ENCODE data around the gene MGAT3. TPM values are rescaled to one million over a fixed set of nuclear protein-coding genes. Genes with fewer than 3 reads are reported as not detected.

The MGAT3 gene
- total RNA-seq, 1 experiment from 2014 or later, result 5.0 TPM

DNA sequence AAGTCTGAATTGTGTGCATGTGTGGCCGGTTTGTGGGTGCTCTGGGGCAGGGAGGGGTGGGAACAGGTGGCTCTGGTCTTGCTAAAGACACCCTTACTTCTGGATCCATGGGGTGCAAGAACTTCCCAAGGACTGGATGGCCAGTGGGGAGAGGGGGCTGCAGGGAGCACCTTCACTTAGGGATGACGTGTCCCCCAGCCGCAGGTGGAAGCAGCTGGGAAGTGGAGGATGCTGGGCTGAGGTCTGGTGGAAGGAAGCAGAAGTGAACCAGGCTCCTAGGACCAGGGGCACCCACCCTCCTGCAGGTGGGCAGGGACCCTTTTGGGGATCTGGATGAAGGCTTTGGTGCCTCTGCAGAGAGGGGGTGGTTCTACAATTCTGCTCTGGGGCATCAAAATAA lies 35.4 kb downstream of the MGAT3 start:
- no peaks in the 10 kb centered on the region for H3K4me1 ChIP-seq (ENCODE audit: insufficient read depth, low read length)
- no peak overlapping the region for H3K18ac ChIP-seq (ENCODE audit: insufficient read length, low read depth, low read length)
- no peak for DNase-seq
- no peak overlapping the region for H3K23ac ChIP-seq (ENCODE audit: insufficient read length, low read depth, low read length)
- H3K23me2 ChIP-seq (ENCODE audit: insufficient read length, low read depth, low read length, poor library complexity, severe bottlenecking), result no peaks in the 10 kb centered on the region
- TF ChIP-seq, protein P1, sequence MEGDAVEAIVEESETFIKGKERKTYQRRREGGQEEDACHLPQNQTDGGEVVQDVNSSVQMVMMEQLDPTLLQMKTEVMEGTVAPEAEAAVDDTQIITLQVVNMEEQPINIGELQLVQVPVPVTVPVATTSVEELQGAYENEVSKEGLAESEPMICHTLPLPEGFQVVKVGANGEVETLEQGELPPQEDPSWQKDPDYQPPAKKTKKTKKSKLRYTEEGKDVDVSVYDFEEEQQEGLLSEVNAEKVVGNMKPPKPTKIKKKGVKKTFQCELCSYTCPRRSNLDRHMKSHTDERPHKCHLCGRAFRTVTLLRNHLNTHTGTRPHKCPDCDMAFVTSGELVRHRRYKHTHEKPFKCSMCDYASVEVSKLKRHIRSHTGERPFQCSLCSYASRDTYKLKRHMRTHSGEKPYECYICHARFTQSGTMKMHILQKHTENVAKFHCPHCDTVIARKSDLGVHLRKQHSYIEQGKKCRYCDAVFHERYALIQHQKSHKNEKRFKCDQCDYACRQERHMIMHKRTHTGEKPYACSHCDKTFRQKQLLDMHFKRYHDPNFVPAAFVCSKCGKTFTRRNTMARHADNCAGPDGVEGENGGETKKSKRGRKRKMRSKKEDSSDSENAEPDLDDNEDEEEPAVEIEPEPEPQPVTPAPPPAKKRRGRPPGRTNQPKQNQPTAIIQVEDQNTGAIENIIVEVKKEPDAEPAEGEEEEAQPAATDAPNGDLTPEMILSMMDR (conservative IDR thresholded peaks at IDR 0.05), result no peak
- Mint-ChIP-seq H3K9me3 (peaks cover 0 to 3% of the 10 kb centered on the region in 2 experiments; a peak in 1 of 5 replicates), H3K4me3 (no peak overlapping the region), H3K27ac (no peak overlapping the region), H3K36me3 (ENCODE audit: insufficient read depth in 1 of 3, low read depth in 3 of 3) (peaks cover 0 to 6% (median 4%) of the 10 kb centered on the region in 3 experiments; a peak in 3 of 7 replicates), H3K4me1 (peaks cover 6 to 15% of the 10 kb centered on the region in 2 experiments), H3K27me3 (ENCODE audit: low read depth) (peaks cover 54% of the 10 kb centered on the region)
- no peak overlapping the region for H2BK12ac ChIP-seq (ENCODE audit: insufficient read length, low read depth, low read length)
- no peak overlapping the region for H3K56ac ChIP-seq (ENCODE audit: insufficient read length, low read depth, low read length)
- H3K27ac ChIP-seq (ENCODE audit: insufficient read length, low read depth, low read length), result no peak overlapping the region
- no peak overlapping the region for H2BK15ac ChIP-seq (ENCODE audit: low read depth, low read length)
- no peak overlapping the region for H3K4me2 ChIP-seq (ENCODE audit: insufficient read depth, insufficient read length, low read length)
- no peak overlapping the region for H4K5ac ChIP-seq (ENCODE audit: insufficient read length, low read depth, low read length)
- no peak overlapping the region for H2AK5ac ChIP-seq (ENCODE audit: insufficient read length, low read length)
- H4K20me1 ChIP-seq (ENCODE audit: control insufficient read depth, insufficient read depth, insufficient read length), result no peaks in the 10 kb centered on the region
- H3K14ac ChIP-seq (ENCODE audit: insufficient read depth, low read length), result no peak overlapping the region
- no peaks in the 10 kb centered on the region for H3K79me1 ChIP-seq (ENCODE audit: insufficient read depth, low read depth, low read length, poor library complexity, severe bottlenecking)
- no peak overlapping the region for H3K4ac ChIP-seq (ENCODE audit: low read depth, low read length)
- H2AFZ ChIP-seq (ENCODE audit: low read length), result no peak overlapping the region
- no CpG with 5 or more reads among the region's 3 CpGs for WGBS (ENCODE audit: extremely low coverage, insufficient read length, low lambda C conversion rate)
- no peaks in the 10 kb centered on the region for H3K9me3 ChIP-seq (ENCODE audit: control insufficient read depth, low read depth, low read length)
- H2BK20ac ChIP-seq (ENCODE audit: low read depth, low read length, poor library complexity, severe bottlenecking), result no peak overlapping the region
- H2BK5ac ChIP-seq (ENCODE audit: insufficient read length, low read length), result no peak overlapping the region
- H3K9ac ChIP-seq (ENCODE audit: extremely low read depth, insufficient read length, low read length), result no peak overlapping the region
- no peak overlapping the region for H2BK120ac ChIP-seq (ENCODE audit: low read depth, low read length, poor library complexity, severe bottlenecking)
- H3K79me2 ChIP-seq (ENCODE audit: insufficient read depth, low read length), result no peaks in the 10 kb centered on the region
- no peak overlapping the region for H4K91ac ChIP-seq (ENCODE audit: insufficient read length, low read depth, low read length)
- peaks cover under 1% of the 10 kb centered on the region; the same call in 1 of the 2 replicates for H3K27me3 ChIP-seq (ENCODE audit: insufficient read depth, low read length)
- no peak overlapping the region for H3T11ph ChIP-seq (ENCODE audit: low read length)
- no peak overlapping the region for H4K8ac ChIP-seq (replicated peaks; ENCODE audit: insufficient read length, low read depth, low read length)

Measured in H9 (cell line).